Kidney epithelial cell (primary cell): ENCODE results near the gene AP3M1. TPM values are rescaled to one million over a fixed set of nuclear protein-coding genes. Genes with fewer than 3 reads are reported as not detected.

Experiments used
- DNase-seq: peaks from one replicate; pipeline ENCODE4 v3.0.0-alpha.2; 2010; ENCODE audit warnings: low read depth
- H3K27me3 ChIP-seq: 2 replicates; pipeline ENCODE4 v1.6.0; 2011; ENCODE audit warnings: low read length; ENCODE audit not compliant: control insufficient read depth, insufficient read depth
- H3K36me3 ChIP-seq: 2 replicates; pipeline ENCODE4 v1.5.1; 2011; ENCODE audit warnings: low read length; ENCODE audit not compliant: control insufficient read depth, insufficient read depth
- H3K4me3 ChIP-seq: 2 replicates; pipeline ENCODE4 v1.5.1; 2011; ENCODE audit warnings: low read depth, mild to moderate bottlenecking, control low read depth, low read length
- total RNA-seq: library from RNA; depleted of rRNA; stranded (reverse); fragments of >200 nt; gene quantifications from 2 replicates; pipeline ENCODE4 v1.2.3, GENCODE V29; 2015
- TF ChIP-seq, protein P1 (sequence below): IDR thresholded peaks from 2 replicates; pipeline ENCODE4 v1.5.1; 2011; ENCODE audit warnings: mild to moderate bottlenecking, moderate library complexity, low read length, control low read depth, inconsistent platforms; ENCODE audit not compliant: insufficient read depth, poor library complexity, severe bottlenecking

AP3M1 gene
- total RNA-seq, 1 donor from 2014 or later, result 31.0 TPM

DNA sequence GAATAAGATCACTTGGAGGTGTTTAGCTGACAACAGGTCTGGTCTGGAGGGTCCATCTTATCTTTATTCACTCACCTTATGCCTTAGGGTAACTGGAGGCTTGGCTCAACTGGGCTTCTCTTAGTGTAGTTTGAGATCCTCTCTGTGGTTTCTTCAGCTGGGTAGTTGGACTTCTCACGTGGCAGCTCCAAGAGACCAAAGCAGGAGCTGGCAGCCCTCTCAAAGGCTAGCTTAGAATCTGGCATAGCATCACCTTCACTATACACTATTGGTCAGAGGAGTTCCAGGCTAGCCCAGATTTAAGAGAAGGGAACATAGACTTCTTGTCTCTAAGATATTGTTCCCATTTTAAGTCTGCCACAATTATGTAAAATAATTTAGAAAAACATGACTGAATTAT, 16.8 kb upstream of the AP3M1 start:
- H3K36me3 ChIP-seq, result no peaks in the 10 kb centered on the region
- TF ChIP-seq, protein P1, sequence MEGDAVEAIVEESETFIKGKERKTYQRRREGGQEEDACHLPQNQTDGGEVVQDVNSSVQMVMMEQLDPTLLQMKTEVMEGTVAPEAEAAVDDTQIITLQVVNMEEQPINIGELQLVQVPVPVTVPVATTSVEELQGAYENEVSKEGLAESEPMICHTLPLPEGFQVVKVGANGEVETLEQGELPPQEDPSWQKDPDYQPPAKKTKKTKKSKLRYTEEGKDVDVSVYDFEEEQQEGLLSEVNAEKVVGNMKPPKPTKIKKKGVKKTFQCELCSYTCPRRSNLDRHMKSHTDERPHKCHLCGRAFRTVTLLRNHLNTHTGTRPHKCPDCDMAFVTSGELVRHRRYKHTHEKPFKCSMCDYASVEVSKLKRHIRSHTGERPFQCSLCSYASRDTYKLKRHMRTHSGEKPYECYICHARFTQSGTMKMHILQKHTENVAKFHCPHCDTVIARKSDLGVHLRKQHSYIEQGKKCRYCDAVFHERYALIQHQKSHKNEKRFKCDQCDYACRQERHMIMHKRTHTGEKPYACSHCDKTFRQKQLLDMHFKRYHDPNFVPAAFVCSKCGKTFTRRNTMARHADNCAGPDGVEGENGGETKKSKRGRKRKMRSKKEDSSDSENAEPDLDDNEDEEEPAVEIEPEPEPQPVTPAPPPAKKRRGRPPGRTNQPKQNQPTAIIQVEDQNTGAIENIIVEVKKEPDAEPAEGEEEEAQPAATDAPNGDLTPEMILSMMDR, result no peak

DNA sequence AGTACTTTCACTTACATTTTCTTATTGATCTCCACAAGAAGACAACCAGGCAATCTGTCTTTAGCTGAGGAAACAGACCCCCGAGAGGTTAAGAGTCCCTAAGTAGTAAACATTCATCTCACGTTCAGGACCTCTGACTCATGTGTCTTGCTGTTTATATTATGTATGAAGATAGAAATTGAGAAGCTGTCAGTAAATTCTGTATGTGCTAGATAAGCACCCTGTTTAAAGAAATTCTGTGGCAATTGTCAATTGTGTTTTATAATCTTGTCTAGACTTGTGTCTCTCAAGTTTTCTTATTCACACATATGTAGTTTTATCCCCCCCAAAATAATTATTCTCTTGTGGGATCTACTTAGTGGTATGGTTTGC, 14.9 kb upstream of the AP3M1 start:
- H3K27me3 ChIP-seq, result no peaks in the 10 kb centered on the region
- TF ChIP-seq, protein P1, result no peak
- no peak overlapping the region for H3K4me3 ChIP-seq
- DNase-seq, result no peak
- H3K36me3 ChIP-seq, result no peaks in the 10 kb centered on the region

More for the DNA sequence above, 16.8 kb upstream of the AP3M1 start:
- Histone ChIP-seq H3K27me3 (no peaks in the 10 kb centered on the region), H3K4me3 (no peak overlapping the region)
- no peak for DNase-seq

DNA sequence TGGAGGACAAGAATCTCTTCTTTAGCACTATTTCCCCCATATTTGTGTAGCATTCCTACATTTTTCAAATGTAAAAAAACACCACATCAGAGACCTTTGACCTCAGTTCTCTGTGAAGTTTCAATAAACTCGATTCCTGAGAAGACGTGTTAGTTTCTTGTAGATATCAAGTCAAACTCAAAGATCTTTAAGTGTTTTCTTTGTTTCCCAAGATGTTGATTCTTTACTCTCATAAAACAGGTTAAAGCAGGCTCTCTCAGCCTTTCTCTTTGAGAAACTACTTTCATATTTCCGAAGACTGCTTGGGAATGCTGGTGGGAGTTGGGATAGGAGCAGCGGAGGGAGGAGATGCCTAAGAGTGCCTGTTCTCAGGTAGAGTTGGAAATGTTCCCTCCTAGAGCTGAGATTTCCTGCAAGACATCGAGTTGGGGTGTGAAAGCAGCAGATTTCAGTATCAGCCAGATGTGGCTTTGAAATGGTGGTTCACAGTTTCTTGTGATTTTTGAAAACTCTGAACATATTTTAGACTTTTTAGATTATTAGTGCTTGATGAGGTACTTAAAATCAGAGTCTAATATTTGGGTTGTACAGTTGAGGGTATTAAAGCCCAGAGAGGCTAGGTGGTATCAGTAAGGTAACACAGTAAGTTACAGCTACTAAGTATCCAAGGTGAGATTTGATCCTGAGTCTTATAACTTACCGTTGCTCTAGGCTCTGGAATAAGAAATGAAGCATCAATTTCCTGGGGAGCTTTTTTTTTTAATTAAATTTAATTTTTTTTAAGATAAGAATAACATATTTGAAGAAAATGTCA, 14.3 kb upstream of the AP3M1 start:
- DNase-seq, result no peak
- no peaks in the 10 kb centered on the region for H3K36me3 ChIP-seq
- TF ChIP-seq, protein P1, result no peak
- no peaks in the 10 kb centered on the region for H3K27me3 ChIP-seq
- no peak overlapping the region for H3K4me3 ChIP-seq

DNA sequence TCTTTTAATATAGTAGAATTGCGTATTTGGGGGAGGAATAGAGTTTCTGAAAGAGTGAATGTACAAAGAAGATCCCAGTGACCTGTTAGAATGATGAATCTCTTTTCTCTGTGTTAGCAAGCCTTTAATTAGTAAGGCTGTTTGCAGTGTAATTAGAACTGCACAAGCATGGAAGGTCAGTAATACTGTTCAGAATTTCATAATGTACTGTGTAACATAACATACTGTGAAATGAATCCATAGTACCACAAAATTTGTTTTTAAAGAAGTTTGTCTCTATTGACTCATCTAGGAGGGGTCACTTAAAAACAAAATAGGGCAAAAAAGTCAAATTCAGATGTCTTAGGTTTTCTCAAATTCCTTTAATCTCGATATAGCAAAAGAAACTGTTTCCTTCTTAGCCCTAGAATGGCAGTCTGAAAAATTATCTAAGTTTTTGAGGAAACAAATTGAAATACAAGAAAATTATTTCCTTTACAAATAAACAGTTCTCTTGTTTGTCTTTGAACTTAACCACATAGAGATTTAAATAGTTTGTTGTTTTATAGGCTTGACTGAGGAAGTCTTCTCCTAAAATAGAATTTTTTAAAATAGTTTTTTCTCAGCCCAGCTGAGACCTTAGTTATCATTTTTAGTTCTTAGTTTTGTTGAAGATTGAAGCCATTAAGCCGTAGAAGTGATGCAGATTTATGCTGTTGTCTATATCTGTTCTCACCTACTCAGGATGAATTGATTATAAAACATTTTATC, 12.9 kb upstream of the AP3M1 start:
- Histone ChIP-seq H3K27me3 (no peaks in the 10 kb centered on the region), H3K4me3 (no peak overlapping the region), H3K36me3 (no peaks in the 10 kb centered on the region)
- TF ChIP-seq, protein P1, result no peak
- DNase-seq, result no peak

DNA sequence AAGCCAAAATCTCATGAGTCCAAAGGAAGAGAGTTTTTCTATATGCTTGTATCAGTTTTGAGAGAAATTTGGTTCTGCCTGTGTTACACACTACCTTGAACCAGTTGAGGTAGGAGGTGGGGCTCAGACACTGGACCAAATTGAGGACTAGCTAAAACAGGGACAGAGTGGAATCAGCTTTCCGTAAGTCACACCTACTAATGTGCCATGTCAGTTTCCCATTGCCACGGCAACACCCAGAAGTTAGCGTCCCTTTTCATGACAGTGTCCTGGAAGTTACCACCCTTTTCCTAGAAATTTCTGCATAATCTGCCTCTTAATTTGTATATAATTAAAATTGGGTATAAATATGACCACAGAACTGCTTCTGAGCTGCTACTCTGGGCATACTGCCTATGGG, 9.4 kb upstream of the AP3M1 start:
- H3K27me3 ChIP-seq, result no peaks in the 10 kb centered on the region
- TF ChIP-seq, protein P1, result no peak
- no peaks in the 10 kb centered on the region for H3K36me3 ChIP-seq
- no peak overlapping the region for H3K4me3 ChIP-seq
- DNase-seq, result no peak
